HepG2 (cell line): Measurements from ENCODE around the gene PRMT5. TPM values are rescaled to one million over a fixed set of nuclear protein-coding genes. Genes with fewer than 3 reads are reported as not detected.
A peak's percentile ranks its signal among the peaks of the same experiment; 100 is the strongest.

ENCODE experiments used
- CENPT ChIP-seq: sonication (generic); formaldehyde crosslinking; IDR thresholded peaks from 2 replicates; pipeline ENCODE4 v1.8.0; 2022; ENCODE audit warnings: low read depth, mild to moderate bottlenecking, moderate library complexity, missing genetic modification reagents
- FOSL1 ChIP-seq: sonication (generic); formaldehyde crosslinking; IDR thresholded peaks from 2 replicates; pipeline ENCODE4 v1.9.0; 2021; ENCODE audit warnings: missing genetic modification reagents, borderline replicate concordance
- FOXC1 ChIP-seq: sonication (generic); formaldehyde crosslinking; IDR thresholded peaks from 2 replicates; pipeline ENCODE4 v1.8.0; 2022; ENCODE audit warnings: mild to moderate bottlenecking, missing genetic modification reagents, borderline replicate concordance
- KMT2A ChIP-seq: sonication (generic); formaldehyde crosslinking; IDR thresholded peaks from 2 replicates; pipeline ENCODE4 v1.4.0; 2020; ENCODE audit warnings: missing genetic modification reagents
- MAF1 ChIP-seq: sonication (generic); formaldehyde crosslinking; IDR thresholded peaks from 2 replicates; pipeline ENCODE4 v1.5.0; 2020; ENCODE audit warnings: missing genetic modification reagents, borderline replicate concordance
- MAFF ChIP-seq: IDR thresholded peaks from 2 replicates; pipeline ENCODE4 v1.6.1; 2011; ENCODE audit warnings: low read depth, low read length, improper control_type of control experiment
- NCOA2 ChIP-seq: sonication (generic); formaldehyde crosslinking; IDR thresholded peaks from 2 replicates; pipeline ENCODE4 v1.8.0; 2022; ENCODE audit warnings: inconsistent platforms
- NFKBIZ ChIP-seq: IDR thresholded peaks from 2 replicates; pipeline ENCODE4 v1.6.1; 2018; ENCODE audit warnings: missing genetic modification reagents, missing compliant biosample characterization
- SMYD3 ChIP-seq: sonication (generic); formaldehyde crosslinking; IDR thresholded peaks from 2 replicates; pipeline ENCODE4 v1.8.1; 2023; ENCODE audit warnings: mild to moderate bottlenecking, missing genetic modification reagents
- TOPORS ChIP-seq: sonication (generic); formaldehyde crosslinking; IDR thresholded peaks from 2 replicates; pipeline ENCODE4 v1.8.0; 2023; ENCODE audit warnings: mild to moderate bottlenecking, missing genetic modification reagents
- ZFP36 ChIP-seq: fragments of 150-350 bp; IDR thresholded peaks from 2 replicates; pipeline ENCODE4 v1.6.1; 2018; ENCODE audit warnings: borderline replicate concordance, low read length, low read depth; ENCODE audit not compliant: partially characterized antibody
- ZKSCAN8 ChIP-seq: IDR thresholded peaks from 2 replicates; pipeline ENCODE4 v1.6.1; 2016; ENCODE audit warnings: borderline replicate concordance, missing genetic modification reagents, missing compliant biosample characterization
- ZSCAN12 ChIP-seq: sonication (generic); formaldehyde crosslinking; IDR thresholded peaks from 2 replicates; pipeline ENCODE4 v1.9.0; 2021; ENCODE audit warnings: mild to moderate bottlenecking, missing genetic modification reagents
- polyA plus RNA-seq, 8 experiments: library from polyadenylated mRNA; depleted of rRNA in 3 of 8; stranded (reverse) in 7 of 8; unstranded in 1 of 8; fragments of >200 nt; fragmentation: Illumina TruSeq in 4 of 8; extraction: Trizol in 4 of 8; gene quantifications; 2 replicates each; pipeline versions ENCODE4 v1.2.1 to v1.2.3, GENCODE V29; 2011 to 2016; ENCODE audit warnings: low read depth in 4 of 8, missing spikeins in 1 of 8, mixed read lengths in 1 of 8; ENCODE audit not compliant: insufficient read depth in 1 of 8
- total RNA-seq, 5 experiments: library from RNA; depleted of rRNA; stranded (reverse); fragments of >200 nt; fragmentation: Illumina TruSeq; extraction: Trizol; gene quantifications; 2 replicates each; pipeline ENCODE4 v1.2.3, GENCODE V29; 2016; ENCODE audit warnings: low read depth in 1 of 5
- TF ChIP-seq, protein P1 (sequence below): IDR thresholded peaks from 2 replicates; pipeline ENCODE4 v1.6.1; 2016; ENCODE audit warnings: missing biosample characterization, missing genetic modification reagents, low read depth
- TF ChIP-seq, protein P2 (sequence below): sonication (generic); formaldehyde crosslinking; IDR thresholded peaks from 2 replicates; pipeline ENCODE4 v1.4.0; 2020; ENCODE audit warnings: missing genetic modification reagents
- TF ChIP-seq, protein P3 (sequence below): sonication (generic); formaldehyde crosslinking; IDR thresholded peaks from 2 replicates; pipeline ENCODE4 v1.4.0; 2020; ENCODE audit warnings: missing genetic modification reagents
- TF ChIP-seq, protein P4 (sequence below): sonication (generic); formaldehyde crosslinking; IDR thresholded peaks from 2 replicates; pipeline ENCODE4 v1.4.0; 2020; ENCODE audit warnings: missing genetic modification reagents, borderline replicate concordance
- TF ChIP-seq, protein P5 (sequence below): sonication (generic); formaldehyde crosslinking; IDR thresholded peaks from 2 replicates; pipeline ENCODE4 v1.4.0; 2020; ENCODE audit warnings: missing genetic modification reagents, borderline replicate concordance

The PRMT5 gene
- total and polyA plus RNA-seq, 2 of the 13 experiments (the other 11 are each of a cell fraction or from before 2014, with no cell fraction given) = 210 to 354 TPM

DNA sequence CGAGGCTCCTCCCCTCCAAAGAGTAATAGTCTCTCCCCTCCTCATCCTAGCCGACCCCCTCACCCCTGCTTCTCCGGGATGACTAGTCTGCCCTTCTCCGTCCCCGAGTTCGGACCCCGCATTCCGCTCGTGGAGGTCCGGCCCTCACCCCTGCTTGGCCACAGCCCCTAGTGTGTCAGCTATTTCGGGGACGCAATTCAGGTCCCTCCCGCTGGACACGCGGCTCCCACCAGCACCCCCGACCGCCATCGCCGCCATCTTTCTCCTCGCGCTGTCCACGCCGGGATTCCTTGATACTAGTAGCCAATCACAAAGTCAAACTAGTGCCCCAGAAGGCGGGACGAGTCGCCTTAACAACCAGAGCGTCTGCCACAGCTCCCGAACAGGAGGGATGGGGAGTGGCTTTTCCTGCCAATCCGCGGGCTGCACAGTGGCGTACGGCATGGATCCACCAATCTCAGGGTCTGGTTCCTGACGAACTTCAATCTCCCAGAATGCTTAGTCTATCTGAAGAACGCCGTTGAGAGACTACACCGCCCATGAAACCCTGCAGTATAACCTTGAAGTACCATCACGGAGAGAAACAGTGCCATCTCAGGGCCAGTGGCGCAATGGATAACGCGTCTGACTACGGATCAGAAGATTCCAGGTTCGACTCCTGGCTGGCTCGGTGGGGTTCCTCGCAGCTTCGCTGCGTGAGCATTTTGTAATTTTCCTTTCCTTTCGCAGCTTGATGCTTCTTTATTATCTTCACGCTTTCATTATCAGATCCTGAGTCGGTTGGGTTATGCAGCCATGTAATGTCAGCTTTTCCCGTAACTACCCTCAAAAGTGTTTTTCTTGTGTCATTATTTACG, at the start of gene PRMT5 (continued):
- TF ChIP-seq CENPT = no peak; the same call in 1 of the 2 replicates
- TF ChIP-seq, protein P1, sequence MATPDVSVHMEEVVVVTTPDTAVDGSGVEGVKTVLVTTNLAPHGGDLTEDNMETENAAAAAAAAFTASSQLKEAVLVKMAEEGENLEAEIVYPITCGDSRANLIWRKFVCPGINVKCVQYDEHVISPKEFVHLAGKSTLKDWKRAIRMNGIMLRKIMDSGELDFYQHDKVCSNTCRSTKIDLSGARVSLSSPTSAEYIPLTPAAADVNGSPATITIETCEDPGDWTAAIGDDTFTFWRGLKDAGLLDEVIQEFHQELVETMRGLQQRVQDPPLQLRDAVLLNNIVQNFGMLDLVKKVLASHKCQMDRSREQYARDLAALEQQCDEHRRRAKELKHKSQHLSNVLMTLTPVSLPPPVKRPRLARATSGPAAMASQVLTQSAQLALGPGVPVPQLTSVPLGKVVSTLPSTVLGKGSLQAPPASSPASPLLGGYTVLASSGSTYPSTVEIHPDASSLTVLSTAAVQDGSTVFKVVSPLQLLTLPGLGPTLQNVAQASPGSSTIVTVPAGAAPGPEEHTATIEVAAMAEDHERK (CRISPR knock-in tag) = peak; percentile 39
- peak; percentile 99 for TF ChIP-seq TOPORS
- TF ChIP-seq SMYD3 (CRISPR knock-in tag) = peak; percentile 85
- peak; percentile 100 for TF ChIP-seq MAF1 (CRISPR knock-in tag)
- TF ChIP-seq MAFF = peak; percentile 21; the same call in 1 of the 2 replicates
- TF ChIP-seq ZSCAN12 (CRISPR knock-in tag) = peak; percentile 97
- peak; percentile 98 for TF ChIP-seq ZKSCAN8 (CRISPR knock-in tag)
- TF ChIP-seq NFKBIZ (CRISPR knock-in tag) = peak; percentile 65
- peak; percentile 80 for TF ChIP-seq ZFP36
- TF ChIP-seq, protein P2, sequence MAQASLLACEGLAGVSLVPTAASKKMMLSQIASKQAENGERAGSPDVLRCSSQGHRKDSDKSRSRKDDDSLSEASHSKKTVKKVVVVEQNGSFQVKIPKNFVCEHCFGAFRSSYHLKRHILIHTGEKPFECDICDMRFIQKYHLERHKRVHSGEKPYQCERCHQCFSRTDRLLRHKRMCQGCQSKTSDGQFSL (CRISPR knock-in tag) = peak; percentile 88
- TF ChIP-seq FOSL1 (CRISPR knock-in tag) = 0 out of 2 replicates have a peak, but pooled peaks have one; percentile 37
- peak; percentile 89 for TF ChIP-seq NCOA2 (CRISPR knock-in tag)
- TF ChIP-seq FOXC1 = peak; percentile 91
- TF ChIP-seq, protein P3, sequence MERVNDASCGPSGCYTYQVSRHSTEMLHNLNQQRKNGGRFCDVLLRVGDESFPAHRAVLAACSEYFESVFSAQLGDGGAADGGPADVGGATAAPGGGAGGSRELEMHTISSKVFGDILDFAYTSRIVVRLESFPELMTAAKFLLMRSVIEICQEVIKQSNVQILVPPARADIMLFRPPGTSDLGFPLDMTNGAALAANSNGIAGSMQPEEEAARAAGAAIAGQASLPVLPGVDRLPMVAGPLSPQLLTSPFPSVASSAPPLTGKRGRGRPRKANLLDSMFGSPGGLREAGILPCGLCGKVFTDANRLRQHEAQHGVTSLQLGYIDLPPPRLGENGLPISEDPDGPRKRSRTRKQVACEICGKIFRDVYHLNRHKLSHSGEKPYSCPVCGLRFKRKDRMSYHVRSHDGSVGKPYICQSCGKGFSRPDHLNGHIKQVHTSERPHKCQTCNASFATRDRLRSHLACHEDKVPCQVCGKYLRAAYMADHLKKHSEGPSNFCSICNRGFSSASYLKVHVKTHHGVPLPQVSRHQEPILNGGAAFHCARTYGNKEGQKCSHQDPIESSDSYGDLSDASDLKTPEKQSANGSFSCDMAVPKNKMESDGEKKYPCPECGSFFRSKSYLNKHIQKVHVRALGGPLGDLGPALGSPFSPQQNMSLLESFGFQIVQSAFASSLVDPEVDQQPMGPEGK (CRISPR knock-in tag) = peak; percentile 75
- peak; percentile 92 for TF ChIP-seq KMT2A (CRISPR knock-in tag)
- TF ChIP-seq, protein P4, sequence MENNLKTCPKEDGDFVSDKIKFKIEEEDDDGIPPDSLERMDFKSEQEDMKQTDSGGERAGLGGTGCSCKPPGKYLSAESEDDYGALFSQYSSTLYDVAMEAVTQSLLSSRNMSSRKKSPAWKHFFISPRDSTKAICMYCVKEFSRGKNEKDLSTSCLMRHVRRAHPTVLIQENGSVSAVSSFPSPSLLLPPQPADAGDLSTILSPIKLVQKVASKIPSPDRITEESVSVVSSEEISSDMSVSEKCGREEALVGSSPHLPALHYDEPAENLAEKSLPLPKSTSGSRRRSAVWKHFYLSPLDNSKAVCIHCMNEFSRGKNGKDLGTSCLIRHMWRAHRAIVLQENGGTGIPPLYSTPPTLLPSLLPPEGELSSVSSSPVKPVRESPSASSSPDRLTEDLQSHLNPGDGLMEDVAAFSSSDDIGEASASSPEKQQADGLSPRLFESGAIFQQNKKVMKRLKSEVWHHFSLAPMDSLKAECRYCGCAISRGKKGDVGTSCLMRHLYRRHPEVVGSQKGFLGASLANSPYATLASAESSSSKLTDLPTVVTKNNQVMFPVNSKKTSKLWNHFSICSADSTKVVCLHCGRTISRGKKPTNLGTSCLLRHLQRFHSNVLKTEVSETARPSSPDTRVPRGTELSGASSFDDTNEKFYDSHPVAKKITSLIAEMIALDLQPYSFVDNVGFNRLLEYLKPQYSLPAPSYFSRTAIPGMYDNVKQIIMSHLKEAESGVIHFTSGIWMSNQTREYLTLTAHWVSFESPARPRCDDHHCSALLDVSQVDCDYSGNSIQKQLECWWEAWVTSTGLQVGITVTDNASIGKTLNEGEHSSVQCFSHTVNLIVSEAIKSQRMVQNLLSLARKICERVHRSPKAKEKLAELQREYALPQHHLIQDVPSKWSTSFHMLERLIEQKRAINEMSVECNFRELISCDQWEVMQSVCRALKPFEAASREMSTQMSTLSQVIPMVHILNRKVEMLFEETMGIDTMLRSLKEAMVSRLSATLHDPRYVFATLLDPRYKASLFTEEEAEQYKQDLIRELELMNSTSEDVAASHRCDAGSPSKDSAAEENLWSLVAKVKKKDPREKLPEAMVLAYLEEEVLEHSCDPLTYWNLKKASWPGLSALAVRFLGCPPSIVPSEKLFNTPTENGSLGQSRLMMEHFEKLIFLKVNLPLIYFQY = peak; percentile 98
- TF ChIP-seq, protein P5, sequence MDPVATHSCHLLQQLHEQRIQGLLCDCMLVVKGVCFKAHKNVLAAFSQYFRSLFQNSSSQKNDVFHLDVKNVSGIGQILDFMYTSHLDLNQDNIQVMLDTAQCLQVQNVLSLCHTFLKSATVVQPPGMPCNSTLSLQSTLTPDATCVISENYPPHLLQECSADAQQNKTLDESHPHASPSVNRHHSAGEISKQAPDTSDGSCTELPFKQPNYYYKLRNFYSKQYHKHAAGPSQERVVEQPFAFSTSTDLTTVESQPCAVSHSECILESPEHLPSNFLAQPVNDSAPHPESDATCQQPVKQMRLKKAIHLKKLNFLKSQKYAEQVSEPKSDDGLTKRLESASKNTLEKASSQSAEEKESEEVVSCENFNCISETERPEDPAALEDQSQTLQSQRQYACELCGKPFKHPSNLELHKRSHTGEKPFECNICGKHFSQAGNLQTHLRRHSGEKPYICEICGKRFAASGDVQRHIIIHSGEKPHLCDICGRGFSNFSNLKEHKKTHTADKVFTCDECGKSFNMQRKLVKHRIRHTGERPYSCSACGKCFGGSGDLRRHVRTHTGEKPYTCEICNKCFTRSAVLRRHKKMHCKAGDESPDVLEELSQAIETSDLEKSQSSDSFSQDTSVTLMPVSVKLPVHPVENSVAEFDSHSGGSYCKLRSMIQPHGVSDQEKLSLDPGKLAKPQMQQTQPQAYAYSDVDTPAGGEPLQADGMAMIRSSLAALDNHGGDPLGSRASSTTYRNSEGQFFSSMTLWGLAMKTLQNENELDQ (CRISPR knock-in tag) = peak; percentile 95
